CD4-positive, alpha-beta T cell treated with Interferon alpha-2 for 1 hour (primary cell): ENCODE data around the gene SUSD4.
"Not testable (repeated sequence)": the region's sequence is repeated elsewhere in the genome, so short reads cannot be mapped to it uniquely, and the experiment has no call there.

Source experiments
- DNase-seq, 2 donors: peaks; one replicate each; pipeline ENCODE4 v3.0.0-alpha.2; 2020 to 2022

The SUSD4 gene

DNA sequence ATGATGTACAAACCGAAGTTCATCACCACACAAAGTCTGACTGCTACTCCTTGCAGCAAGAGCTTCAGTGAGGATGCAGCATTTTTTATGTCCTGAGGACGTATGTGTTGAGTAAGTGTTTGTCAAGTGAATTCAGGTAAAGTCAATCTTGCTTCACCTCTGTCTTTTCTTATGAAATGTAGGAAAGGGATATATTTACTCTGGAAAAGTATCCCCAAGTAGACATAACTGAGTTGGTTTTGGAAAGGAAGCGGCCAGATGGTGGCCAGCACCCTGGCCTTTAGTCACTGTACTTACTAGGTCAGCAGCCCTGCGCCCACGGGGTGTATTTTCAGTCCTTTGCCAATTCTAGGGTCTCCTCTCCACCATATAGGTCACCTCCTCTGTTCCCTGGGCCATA lies 75.2 kb downstream of the SUSD4 start:
- DNase-seq, result no peak

DNA sequence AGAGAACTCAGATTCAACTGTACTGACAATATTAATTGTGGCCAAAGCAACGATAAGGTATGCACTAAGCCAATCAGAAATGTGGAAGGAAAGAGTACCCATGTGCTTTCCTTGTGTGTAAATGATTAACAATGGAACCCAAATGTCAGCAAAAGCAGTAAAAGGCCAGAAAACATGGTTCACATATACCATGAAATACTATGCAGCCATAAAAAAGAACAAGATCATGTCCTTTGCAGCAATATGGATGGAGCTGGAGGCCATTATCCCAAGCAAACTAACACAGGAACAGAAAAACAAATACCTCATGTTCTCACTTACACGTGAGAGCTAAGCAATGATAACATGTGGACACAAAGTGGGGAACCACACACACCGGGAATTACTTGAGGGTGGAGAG lies 78.5 kb downstream of the SUSD4 start:
- DNase-seq, result no peak

DNA sequence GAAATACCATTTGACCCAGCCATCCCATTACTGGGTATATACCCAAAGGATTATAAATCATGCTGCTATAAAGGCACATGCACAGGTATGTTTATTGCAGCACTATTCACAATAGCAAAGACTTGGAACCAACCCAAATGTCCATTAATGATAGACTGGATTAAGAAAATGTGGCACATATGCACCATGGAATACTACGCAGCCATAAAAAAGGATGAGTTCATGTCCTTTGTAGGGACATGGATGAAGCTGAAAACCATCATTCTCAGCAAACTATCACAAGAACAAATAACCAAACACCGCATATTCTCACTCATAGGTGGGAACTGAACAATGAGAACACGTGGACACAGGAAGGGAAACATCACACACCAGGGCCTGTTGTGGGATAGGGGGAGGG lies 80.3 kb downstream of the SUSD4 start:
- DNase-seq, result not testable (repeated sequence)

DNA sequence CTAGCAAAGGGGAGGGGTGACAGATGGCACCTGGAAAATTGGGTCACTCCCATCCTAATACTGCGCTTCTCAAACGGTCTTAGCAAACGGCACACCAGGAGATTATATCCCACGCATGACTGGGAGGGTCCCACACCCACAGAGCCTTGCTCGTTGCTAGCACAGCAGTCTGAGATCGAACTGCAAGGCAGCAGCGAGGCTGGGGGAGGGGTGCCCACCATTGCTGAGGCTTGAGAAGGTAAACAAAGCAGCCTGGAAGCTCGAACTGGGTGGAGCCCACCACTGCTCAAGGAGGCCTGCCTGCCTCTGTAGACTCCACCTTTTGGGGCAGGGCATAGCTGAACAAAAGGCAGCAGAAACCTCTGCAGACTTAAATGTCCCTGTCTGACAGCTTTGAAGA lies 85.7 kb downstream of the SUSD4 start:
- not testable (repeated sequence) for DNase-seq

DNA sequence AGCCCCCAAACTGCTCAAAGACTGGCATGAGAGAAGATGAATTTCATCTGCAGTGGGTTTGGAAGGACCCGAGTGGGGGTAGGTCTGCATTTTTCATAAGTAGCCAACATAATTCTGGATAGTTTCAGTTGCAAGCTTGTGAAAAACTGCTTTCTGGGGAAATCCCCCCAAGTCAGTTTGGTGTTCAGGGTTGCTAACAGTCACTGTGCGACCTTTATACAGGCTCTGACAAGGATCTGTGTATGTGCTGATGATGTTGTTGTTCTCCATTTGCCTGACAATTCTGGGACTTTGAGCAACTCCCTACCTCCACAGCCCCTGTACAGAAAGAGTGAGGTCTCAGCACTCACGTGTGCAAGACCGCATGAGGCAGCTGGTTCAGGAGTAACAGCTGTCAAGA lies 87.9 kb downstream of the SUSD4 start:
- DNase-seq, result no peak

DNA sequence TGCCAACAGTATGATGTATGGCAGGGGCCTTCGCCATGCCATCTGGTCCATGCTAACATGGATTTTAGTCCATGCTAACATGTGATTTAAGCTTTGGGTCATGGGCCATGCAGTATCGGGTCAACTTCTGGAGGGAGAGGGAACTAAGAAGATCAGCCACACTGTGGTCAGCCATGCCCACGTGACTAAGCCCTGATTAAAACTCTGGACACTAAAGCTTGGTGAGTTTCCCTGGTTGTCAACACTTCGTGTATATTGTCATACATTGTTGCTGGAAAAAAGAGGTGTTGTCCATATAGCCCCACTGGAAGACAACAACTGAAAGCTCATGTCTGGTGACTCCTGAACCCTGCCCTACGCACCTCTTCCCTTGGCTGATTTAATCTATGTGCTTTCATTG lies 90.5 kb downstream of the SUSD4 start:
- DNase-seq, result no peak

DNA sequence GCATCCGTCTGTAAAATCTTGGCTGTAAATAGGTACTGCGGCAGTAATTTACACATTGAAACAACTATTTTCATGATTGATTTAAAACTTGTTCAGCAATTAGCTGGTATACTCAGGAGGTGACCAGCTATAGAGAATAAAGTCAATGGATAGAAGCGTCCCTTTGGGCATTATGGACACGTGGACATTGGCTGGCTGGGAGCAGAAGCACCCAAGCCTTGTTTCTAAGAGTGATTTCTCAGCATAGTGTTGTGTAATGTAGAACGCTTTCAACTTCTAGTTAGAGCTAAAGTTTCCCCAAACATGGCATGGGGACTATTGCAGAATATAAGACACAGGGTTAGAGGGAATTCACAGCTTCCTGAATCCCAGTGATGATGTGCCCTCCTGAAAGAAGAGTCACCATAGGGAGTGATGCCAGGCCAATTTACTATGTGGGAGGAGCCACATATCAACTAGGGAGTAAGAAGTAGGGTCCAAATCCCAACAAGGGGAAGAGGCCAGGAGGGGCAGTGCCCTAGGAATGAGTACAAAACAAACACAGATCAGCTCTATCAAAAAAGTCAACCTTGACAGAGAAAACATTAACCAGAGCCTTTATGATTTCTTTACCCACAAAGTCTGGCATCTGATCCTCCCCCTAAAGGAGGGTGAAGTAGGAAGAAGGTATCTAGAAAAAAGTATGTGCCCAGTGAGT lies 92.7 kb downstream of the SUSD4 start:
- no peak for DNase-seq

DNA sequence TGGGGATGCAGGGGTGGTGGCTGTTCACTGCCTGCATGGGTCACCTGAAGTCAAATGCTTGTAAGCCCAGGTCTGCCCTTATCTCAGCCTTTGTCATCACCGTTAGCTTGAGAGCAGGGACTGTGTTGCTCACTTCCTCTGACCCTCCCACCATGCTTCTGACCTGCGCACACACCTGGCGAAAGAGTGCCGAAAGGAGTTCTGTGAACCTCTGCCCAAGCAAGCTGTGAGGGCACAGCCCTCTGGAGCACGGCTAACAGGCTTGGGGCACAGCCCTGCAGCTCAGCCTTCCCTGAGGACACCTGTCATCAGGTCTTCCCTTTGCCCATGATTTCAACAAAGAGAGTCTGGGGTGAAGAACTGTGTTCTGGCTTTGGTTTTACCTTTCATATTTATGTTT lies 93.8 kb downstream of the SUSD4 start:
- DNase-seq, result no peak

DNA sequence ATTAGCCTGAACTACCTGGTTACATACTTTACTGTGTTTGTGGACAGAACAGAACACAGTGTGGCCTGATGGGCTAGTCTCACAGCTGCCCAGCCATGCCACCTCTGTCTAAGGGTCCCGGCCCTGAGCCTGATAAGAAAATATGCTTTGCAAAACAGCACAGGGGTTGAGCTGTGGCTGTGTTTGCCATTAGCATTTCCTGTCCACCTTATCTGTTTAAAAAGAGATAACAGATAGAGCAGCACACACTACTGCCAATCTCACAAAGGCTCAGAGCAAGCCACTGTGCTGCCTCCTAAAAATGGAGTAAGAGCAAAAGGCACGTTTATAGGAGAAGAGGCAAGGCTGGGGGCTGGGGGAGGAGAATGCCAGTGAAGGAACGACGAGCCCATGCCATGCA lies 95.0 kb downstream of the SUSD4 start:
- DNase-seq, result no peak

DNA sequence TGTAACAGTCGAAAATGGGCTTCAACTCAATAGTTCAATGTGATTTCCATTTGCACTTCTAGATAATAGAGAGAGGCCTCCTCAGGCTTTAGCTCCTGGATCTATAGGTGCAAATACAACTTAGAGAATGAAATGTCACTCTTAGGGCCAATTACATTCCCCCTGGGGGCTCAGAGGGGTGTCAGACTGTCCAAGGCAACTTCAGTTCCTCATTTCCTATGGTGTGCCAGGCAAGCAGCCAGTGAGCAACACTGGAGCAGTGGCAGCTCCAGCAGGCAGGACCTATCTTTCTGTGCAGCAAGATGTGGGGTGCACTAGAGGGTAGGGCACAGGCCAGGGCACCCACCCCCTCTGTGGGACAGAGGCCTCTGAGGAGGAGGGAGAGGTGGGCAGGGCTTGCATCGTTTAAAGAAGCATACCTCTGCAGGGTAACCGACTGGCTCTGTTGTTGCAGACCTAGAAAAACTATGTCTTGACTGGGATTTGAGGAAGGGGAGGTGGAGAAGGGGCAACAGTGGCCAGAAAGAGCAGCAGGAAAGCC lies 97.3 kb downstream of the SUSD4 start:
- no peak for DNase-seq

DNA sequence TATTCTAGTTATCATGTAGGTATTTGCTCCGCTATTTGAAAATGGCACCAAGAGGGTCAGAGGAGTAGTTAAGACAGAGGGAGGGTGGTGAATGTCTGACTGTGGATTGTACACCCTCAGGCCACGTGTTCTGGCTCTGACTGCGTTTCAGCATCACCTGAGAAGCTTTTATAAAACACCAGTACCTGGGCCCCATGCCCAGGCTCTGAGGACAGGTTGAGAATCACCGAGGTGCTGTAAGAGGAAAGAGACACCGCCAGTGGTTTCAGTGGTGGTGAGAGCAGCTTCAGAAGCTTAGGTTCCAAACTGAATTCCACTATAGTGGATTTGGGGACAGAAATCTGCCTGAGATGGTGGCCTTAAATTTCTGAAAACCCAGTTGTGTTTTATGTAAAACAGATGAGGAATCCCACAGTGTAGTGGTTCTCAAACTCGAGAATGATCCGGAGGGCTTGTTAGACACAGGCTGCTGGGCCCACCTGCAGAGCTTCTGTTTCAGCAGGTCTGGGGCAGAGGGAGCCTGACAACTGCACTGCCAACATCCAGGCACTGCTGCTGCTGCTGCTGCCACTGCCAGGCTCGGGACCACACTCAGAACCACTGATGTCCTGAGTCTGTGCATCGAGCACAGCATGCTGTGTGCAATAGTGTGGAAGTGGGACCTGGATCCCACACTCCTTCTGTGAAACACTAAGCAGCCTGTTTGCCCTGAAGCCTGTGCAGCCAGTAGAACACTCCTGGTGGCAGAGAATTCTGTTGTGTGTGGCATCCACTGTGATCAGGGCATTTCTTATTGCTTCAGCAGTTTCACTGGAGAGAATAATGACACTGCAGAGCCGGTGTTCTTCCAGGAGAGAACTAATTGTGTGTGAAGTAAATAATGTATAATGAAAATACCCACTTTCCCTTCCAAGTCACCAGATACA lies 98.7 kb downstream of the SUSD4 start:
- no peak for DNase-seq

DNA sequence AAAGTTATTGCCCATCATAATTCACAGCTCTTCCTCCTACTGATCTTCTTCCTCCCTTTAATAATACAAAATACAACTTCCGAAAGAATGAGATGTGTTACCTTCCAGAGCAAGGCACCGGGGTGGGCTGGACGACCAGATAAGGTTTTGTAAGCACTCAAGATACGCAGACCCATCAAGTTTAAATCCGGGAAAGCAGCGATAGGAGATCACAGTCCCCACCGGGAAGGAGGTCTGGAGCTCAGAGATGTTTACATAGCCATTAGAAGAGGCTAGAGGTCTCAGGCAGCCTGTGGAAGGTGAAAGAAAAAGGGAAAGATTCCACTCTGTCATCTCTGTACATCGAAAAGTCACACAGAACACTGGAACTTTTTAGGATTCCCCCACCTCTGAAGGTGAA lies 99.4 kb downstream of the SUSD4 start:
- DNase-seq, result no peak

DNA sequence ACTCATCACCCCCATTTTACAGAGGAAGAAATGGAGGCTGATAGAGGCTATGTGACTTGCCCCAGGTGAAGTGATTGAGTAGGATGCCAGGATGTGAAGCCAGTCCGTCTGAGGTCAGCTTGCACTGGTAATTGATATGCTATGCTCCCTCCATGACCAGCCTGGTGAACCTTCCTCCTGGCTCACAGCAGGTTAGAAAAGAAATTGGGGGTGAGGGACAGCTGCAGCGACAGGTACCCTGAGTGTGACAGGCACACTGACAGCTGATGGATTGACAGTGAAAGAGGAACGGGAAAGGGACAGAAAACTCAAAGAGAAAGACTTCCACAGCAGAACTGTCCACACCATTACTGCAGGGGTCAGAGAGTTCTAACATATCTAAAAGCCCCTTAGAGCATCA lies 102.1 kb downstream of the SUSD4 start:
- no peak for DNase-seq

DNA sequence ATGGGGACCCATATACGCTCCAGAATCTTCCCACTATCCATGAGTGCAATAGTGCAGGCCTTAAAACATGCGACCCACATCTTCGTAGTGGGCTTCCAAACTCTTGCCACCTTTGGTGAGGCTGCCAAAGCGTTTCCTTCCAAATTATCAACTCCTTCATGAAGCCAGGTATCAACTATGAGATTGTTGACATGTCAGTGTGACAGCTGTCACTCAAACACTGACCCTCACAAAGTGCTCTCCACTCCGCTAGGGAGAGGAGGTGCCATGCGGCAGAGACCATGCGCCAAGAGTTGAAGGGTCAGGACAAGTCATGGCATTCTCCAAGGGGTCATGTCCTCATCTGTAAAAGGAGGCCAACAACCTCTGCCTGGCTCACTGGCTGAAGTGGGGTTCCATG lies 103.3 kb downstream of the SUSD4 start:
- no peak for DNase-seq

DNA sequence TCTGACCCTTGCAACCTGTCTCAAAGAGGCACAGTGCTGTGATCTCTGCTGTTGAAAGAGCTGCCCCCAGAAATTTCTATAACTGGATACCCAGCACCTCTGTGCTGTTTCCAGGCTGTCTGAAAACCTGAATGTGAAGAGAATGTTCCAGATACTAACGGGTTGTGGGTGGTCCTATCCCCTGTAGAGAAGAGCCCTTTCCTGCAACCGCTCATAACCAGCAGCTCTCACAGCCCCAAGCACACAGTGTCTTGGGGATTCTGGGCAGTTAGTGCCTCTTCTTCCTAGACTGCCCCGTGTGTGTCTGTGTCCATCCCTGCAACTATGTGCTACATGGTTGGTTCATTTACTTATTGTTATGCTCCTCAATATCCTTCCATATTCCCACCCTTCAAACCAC lies 104.5 kb downstream of the SUSD4 start:
- no peak for DNase-seq

DNA sequence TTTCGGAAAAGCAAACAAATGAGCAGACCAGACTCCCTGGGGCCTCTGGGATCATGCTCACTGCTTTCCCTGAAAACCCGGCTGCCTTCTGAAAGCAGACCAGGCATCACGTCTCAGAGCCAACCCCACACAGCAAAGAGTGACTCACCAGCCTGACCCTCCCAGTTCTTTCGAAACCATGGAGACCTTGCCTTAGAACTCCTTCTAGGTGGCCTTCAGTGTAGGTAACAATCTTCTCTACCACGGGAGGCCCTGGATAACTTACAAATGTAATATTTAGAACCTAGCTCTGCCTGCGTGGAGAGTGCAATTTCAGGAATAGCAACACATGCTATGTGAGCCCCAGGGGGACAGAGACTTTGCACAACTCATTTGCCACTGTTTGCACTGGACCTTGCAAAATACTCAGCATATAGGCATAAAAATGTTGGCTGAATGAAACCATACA lies 105.2 kb downstream of the SUSD4 start:
- no peak for DNase-seq

DNA sequence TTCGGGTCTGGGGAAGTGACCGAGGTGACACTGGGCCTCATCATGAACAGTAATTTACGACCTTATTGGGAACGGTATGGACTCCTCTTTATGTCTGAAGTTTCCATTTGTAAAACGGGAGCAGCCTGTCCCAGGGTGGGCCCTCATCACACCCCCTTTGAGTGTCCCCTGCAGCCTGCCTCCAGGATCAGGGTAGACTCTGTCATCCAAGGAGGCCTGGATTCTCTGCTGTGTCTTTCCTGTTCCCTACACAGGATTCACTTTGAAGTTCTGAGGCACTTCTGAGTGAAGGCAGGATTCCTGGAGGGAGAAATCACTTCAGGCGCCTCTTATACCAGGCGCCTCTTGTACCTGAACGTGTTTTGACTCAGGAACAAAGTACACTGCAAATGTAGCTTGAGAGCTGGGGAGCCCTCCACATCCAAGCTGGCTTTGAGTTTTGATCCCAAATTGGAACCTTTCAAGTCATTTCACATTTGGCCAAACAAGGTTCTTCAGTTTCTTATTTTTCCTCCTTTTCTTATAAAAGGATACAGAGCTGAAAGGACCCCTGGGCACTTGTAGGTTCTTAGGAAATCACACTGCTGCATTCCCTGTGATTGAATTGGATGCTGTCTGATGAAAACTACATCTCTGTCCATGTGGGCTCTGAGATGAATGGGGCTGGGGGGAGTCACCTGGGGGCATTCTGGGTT lies 106.0 kb downstream of the SUSD4 start:
- DNase-seq, result no peak

DNA sequence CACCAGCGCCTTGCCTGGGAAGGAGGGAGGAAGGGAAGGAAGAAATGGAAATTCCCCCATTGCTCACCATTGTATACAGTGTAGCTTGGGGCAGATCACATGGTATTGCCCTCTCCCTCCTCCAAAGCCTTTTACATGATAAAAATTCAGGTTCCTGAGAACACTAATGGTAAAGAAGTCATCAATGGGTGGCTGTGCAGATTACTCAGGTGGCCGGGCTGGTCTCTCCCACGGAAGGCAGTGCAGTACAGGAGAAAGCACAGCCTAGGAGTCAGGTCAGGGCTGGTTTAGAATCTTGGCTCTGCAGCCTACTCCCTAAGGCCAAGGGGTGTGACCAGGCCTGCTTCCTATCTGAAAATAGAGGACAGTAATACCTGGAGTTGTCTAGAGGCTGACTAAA lies 107.9 kb downstream of the SUSD4 start:
- no peak for DNase-seq

DNA sequence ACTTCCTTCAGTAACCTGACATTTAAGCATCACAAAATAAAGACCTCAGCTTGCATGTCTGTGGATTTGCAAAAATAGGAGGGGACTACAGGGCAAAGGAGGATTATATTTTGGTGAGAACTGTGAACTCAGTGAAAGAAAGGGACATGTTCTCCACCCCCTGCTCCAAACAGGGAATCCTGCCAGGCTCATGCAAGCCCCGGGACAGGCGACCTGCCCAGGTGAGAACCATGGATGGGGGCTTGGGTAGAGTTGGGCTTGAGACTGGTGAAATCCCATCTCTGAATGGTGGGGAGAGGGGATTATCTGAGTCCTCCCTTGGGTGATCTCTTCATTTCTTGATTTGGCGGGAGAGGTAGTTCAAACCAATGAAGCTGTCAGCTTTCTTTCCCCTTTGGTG lies 110.1 kb downstream of the SUSD4 start:
- DNase-seq, result no peak

DNA sequence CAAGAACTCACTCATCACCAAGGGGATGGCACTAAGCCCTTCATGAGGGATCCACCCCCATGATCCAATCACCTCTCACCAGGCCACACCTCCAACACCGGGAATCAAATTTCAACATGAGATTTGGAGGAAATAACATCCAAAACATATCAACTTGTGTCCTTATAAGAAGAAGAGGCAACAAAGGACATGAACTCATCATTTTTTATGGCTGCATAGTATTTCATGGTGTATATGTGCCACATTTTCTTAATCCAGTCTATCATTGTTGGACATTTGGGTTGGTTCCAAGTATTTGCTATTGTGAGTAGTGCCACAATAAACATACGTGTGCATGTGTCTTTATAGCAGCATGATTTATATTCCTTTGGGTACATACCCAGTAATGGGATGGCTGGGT lies 112.6 kb downstream of the SUSD4 start:
- DNase-seq, result not testable (repeated sequence)

DNA sequence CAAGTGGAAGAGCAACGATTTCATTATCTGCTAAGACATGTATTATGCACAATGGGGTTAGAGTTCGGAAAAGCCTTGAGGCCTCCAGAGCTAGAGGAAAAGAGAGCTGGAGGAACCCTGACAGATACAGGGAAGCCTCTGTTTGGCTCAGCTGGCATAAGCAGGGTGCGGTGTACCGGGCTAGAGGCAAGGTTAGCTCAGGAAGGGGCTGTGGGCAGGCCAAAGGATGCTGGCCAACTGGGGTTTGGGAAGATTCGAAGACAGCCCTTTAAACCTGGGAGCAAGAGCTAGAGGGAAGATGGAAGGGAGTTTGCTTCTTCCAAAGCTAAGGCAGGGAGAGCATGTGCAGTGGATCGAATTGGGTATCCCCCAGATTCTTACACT lies 113.4 kb downstream of the SUSD4 start:
- DNase-seq, result no peak

DNA sequence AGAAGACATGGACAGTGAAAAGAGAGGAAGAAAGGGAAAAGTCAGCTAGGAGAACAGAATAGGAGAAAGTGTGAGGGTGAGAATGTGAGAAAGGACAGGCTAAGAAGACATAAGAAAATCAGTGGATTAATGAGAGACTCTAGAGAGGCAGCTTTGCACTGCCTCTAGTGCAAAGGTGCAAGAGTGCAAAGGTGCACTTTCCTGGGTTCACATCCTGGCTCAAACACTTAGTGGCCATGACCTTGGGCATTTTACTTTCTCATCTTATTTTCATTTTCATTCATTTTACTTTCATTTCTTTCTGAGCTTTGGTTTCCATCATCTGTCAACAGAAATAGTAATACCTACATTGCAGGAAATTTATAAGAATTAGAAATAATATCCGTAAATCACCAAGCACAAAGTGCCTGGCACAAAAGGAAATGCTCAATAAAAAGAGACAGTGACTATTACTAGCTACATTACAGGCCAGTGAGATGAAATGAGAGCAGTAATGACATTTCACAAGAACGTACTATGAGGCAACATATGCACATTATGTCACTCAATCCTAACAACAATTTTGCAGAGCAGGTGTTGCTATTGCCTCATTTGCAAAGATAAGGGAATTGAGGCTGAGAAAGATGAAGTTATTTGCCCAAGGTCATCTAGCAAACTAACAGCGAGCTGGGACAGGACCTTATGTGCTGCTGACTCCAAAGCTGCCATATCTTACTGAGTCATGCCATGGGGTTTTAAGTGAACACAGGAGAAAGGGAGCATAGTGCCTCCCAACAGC lies 113.9 kb downstream of the SUSD4 start:
- no peak for DNase-seq

DNA sequence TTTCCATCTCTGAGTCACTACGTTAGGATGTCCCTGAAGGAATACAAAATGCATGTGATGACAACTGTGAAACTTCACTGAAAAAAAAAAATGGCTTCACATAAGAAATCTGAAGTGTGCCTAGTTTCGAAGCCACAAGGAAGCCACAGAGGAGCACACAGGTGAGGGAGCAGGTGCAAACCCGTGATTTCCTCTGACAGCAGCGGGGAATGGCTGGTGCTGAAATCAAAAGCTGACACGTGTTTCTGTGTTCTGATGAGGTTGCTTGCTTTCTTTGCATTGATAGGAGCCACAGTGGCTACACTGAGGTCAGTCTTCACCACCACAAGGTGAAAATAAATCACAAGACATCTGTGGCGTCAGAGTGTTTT lies 115.2 kb downstream of the SUSD4 start:
- DNase-seq, result peak; percentile 51 to 72
